SK-N-SH treated with all-trans-retinoic acid at 6 μM for 48 hours (cell line): ENCODE results near the gene SLCO6A1.

ENCODE experiments used
- ATAC-seq: fragments of 200-7000 bp; cut with Tn5 transposase; 3 replicates; pipeline ENCODE4 v1.9.1; 2020; ENCODE audit warnings: mild to moderate bottlenecking, moderate library complexity
- ARNTL ChIP-seq: fragments of 450-650 bp; formaldehyde crosslinking; IDR thresholded peaks from 2 replicates; pipeline ENCODE4 v1.5.0; 2020; ENCODE audit warnings: low read depth, mild to moderate bottlenecking, moderate library complexity, borderline replicate concordance
- BACH2 ChIP-seq: fragments of 250-450 bp; sonication (Bioruptor Pico); IDR thresholded peaks from 2 replicates; pipeline ENCODE4 v1.9.0; 2021; ENCODE audit warnings: mild to moderate bottlenecking, borderline replicate concordance
- CSDC2 ChIP-seq: fragments of 250-450 bp; sonication (Bioruptor Pico); IDR thresholded peaks from 2 replicates; pipeline ENCODE4 v1.5.0; 2020; ENCODE audit warnings: mild to moderate bottlenecking, moderate library complexity
- ESRRG ChIP-seq: fragments of 250-450 bp; sonication (Bioruptor Pico); IDR thresholded peaks from 2 replicates; pipeline ENCODE4 v1.6.1; 2021; ENCODE audit warnings: mild to moderate bottlenecking
- GLIS3 ChIP-seq: fragments of 250-450 bp; sonication (Bioruptor Pico); IDR thresholded peaks from 2 replicates; pipeline ENCODE4 v1.5.0; 2020; ENCODE audit warnings: mild to moderate bottlenecking, moderate library complexity
- ISL1 ChIP-seq: fragments of 250-450 bp; sonication (Bioruptor Pico); IDR thresholded peaks from 2 replicates; pipeline ENCODE4 v2.1.2; 2022; ENCODE audit warnings: mild to moderate bottlenecking, moderate library complexity
- OSR1 ChIP-seq: fragments of 250-450 bp; sonication (Bioruptor Pico); IDR thresholded peaks from 2 replicates; pipeline ENCODE4 v1.8.0; 2022; ENCODE audit warnings: moderate library complexity, mild to moderate bottlenecking, inconsistent platforms
- PPARA ChIP-seq: fragments of 250-450 bp; sonication (Bioruptor Pico); IDR thresholded peaks from 2 replicates; pipeline ENCODE4 v1.5.0; 2020; ENCODE audit warnings: mild to moderate bottlenecking, borderline replicate concordance
- RARB ChIP-seq: fragments of 250-450 bp; sonication (Bioruptor Pico); IDR thresholded peaks from 2 replicates; pipeline ENCODE4 v1.8.0; 2021; ENCODE audit warnings: mild to moderate bottlenecking, moderate library complexity
- ZC3H10 ChIP-seq: fragments of 250-450 bp; sonication (Bioruptor Pico); IDR thresholded peaks from 2 replicates; pipeline ENCODE4 v1.5.1; 2021; ENCODE audit warnings: mild to moderate bottlenecking, moderate library complexity
- ZFP3 ChIP-seq: fragments of 250-450 bp; sonication (Bioruptor Pico); IDR thresholded peaks from 2 replicates; pipeline ENCODE4 v1.5.0; 2020; ENCODE audit warnings: mild to moderate bottlenecking, moderate library complexity
- ZFP30 ChIP-seq: fragments of 450-650 bp; formaldehyde crosslinking; IDR thresholded peaks from 2 replicates; pipeline ENCODE4 v1.5.0; 2022; ENCODE audit warnings: mild to moderate bottlenecking, moderate library complexity
- ZNF70 ChIP-seq: fragments of 450-650 bp; formaldehyde crosslinking; IDR thresholded peaks from 2 replicates; pipeline ENCODE4 v1.5.0; 2020; ENCODE audit warnings: mild to moderate bottlenecking, moderate library complexity
- ZNF8 ChIP-seq: fragments of 450-650 bp; formaldehyde crosslinking; IDR thresholded peaks from 2 replicates; pipeline ENCODE4 v1.5.0; 2020; ENCODE audit warnings: mild to moderate bottlenecking, moderate library complexity
- TF ChIP-seq, protein P1 (sequence below): fragments of 250-450 bp; sonication (Bioruptor Pico); IDR thresholded peaks from 2 replicates; pipeline ENCODE4 v1.5.0; 2020; ENCODE audit warnings: mild to moderate bottlenecking, moderate library complexity
- TF ChIP-seq, protein P2 (sequence below): fragments of 250-450 bp; sonication (Bioruptor Pico); IDR thresholded peaks from 2 replicates; pipeline ENCODE4 v1.5.1; 2020; ENCODE audit warnings: low read depth, mild to moderate bottlenecking, moderate library complexity
- TF ChIP-seq, protein P3 (sequence below): fragments of 250-450 bp; sonication (Bioruptor Pico); IDR thresholded peaks from 2 replicates; pipeline ENCODE4 v1.5.1; 2021; ENCODE audit warnings: mild to moderate bottlenecking, moderate library complexity
- TF ChIP-seq, protein P4 (sequence below): fragments of 250-450 bp; sonication (Bioruptor Pico); IDR thresholded peaks from 2 replicates; pipeline ENCODE4 v1.8.0; 2020; ENCODE audit warnings: mild to moderate bottlenecking, moderate library complexity, borderline replicate concordance

The SLCO6A1 gene

DNA sequence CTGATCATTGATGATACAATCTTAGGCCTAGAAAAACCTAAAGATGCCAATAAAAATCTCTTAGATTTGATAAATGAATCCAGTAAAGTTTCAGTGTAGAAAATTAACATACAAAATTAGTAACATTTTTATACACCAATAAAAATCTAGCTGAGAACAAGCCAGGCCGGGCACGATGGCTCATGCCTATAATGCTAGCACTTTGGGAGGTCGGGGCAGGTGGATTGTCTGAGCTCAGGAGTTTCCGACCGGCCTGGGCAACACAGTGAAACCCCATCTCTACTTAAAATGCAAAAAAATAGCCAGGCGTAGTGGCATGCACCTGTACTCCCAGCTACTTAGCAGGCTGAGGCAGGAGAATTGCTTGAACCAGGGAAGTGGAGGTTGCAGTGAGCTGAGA is 84.4 kb downstream of the SLCO6A1 start:
- TF ChIP-seq ZC3H10 (CRISPR knock-in tag): no peak
- TF ChIP-seq ISL1 (CRISPR knock-in tag): no peak
- no peak for TF ChIP-seq BACH2 (CRISPR knock-in tag)
- TF ChIP-seq ARNTL: no peak
- TF ChIP-seq CSDC2 (CRISPR knock-in tag): no peak
- TF ChIP-seq, protein P1, sequence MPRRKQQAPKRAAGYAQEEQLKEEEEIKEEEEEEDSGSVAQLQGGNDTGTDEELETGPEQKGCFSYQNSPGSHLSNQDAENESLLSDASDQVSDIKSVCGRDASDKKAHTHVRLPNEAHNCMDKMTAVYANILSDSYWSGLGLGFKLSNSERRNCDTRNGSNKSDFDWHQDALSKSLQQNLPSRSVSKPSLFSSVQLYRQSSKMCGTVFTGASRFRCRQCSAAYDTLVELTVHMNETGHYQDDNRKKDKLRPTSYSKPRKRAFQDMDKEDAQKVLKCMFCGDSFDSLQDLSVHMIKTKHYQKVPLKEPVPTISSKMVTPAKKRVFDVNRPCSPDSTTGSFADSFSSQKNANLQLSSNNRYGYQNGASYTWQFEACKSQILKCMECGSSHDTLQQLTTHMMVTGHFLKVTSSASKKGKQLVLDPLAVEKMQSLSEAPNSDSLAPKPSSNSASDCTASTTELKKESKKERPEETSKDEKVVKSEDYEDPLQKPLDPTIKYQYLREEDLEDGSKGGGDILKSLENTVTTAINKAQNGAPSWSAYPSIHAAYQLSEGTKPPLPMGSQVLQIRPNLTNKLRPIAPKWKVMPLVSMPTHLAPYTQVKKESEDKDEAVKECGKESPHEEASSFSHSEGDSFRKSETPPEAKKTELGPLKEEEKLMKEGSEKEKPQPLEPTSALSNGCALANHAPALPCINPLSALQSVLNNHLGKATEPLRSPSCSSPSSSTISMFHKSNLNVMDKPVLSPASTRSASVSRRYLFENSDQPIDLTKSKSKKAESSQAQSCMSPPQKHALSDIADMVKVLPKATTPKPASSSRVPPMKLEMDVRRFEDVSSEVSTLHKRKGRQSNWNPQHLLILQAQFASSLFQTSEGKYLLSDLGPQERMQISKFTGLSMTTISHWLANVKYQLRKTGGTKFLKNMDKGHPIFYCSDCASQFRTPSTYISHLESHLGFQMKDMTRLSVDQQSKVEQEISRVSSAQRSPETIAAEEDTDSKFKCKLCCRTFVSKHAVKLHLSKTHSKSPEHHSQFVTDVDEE (CRISPR knock-in tag): no peak
- no peak for TF ChIP-seq ESRRG (CRISPR knock-in tag)
- ATAC-seq: no peak

DNA sequence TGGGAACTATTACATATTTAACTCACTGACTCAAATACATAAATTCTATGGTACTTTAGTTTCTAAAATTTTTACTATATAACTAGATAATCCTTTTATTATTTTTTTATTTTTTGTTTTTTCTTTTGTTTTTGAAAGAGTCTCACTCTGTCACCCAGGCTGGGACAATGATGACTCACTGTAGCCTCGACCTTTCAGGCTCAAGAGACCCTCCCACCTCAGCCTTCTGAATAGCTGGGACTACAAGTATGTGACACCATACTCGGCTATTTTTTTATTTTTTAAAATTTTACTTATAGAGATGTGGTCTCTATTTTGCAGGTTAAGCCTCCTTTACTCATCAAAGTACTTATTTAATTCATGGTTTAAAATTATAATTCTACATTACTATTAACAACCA is 110.6 kb downstream of the SLCO6A1 start:
- no peak for TF ChIP-seq PPARA
- no peak for TF ChIP-seq ISL1 (CRISPR knock-in tag)
- TF ChIP-seq, protein P2, sequence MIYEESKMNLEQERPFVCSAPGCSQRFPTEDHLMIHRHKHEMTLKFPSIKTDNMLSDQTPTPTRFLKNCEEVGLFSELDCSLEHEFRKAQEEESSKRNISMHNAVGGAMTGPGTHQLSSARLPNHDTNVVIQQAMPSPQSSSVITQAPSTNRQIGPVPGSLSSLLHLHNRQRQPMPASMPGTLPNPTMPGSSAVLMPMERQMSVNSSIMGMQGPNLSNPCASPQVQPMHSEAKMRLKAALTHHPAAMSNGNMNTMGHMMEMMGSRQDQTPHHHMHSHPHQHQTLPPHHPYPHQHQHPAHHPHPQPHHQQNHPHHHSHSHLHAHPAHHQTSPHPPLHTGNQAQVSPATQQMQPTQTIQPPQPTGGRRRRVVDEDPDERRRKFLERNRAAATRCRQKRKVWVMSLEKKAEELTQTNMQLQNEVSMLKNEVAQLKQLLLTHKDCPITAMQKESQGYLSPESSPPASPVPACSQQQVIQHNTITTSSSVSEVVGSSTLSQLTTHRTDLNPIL: no peak
- no peak for TF ChIP-seq ZNF8 (CRISPR knock-in tag)
- TF ChIP-seq ZFP3 (CRISPR knock-in tag): no peak
- no peak for TF ChIP-seq ZC3H10 (CRISPR knock-in tag)
- no peak for TF ChIP-seq GLIS3 (CRISPR knock-in tag)
- TF ChIP-seq, protein P3, sequence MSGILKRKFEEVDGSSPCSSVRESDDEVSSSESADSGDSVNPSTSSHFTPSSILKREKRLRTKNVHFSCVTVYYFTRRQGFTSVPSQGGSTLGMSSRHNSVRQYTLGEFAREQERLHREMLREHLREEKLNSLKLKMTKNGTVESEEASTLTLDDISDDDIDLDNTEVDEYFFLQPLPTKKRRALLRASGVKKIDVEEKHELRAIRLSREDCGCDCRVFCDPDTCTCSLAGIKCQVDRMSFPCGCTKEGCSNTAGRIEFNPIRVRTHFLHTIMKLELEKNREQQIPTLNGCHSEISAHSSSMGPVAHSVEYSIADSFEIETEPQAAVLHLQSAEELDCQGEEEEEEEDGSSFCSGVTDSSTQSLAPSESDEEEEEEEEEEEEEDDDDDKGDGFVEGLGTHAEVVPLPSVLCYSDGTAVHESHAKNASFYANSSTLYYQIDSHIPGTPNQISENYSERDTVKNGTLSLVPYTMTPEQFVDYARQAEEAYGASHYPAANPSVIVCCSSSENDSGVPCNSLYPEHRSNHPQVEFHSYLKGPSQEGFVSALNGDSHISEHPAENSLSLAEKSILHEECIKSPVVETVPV (CRISPR knock-in tag): no peak
- TF ChIP-seq OSR1: no peak
- TF ChIP-seq RARB (CRISPR knock-in tag): no peak
- TF ChIP-seq ZNF70 (CRISPR knock-in tag): no peak
- ATAC-seq: no peak

DNA sequence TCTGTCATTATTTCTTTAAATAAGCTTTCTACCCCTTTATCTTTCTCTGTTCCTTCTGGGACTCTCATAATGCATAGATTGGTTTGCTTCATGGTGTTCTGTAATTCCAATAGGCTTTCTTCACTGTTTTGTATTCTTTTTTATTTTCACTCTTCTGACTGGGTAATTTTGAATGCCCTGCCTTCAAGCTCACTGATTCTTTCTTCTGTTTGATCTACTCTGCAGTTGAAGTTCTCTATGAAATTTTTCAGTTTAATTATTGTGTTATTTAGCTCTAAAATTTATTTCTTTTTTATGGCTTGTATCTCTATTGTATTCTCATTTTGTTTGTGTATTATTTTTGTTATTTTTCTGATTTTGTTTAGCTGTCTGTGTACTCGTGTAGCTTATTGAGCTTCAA is 113.4 kb downstream of the SLCO6A1 start:
- ATAC-seq: no peak
- TF ChIP-seq ZFP30 (CRISPR knock-in tag): peak; percentile 91
- TF ChIP-seq ISL1 (CRISPR knock-in tag): no peak
- TF ChIP-seq ZC3H10 (CRISPR knock-in tag): no peak
- TF ChIP-seq, protein P4, sequence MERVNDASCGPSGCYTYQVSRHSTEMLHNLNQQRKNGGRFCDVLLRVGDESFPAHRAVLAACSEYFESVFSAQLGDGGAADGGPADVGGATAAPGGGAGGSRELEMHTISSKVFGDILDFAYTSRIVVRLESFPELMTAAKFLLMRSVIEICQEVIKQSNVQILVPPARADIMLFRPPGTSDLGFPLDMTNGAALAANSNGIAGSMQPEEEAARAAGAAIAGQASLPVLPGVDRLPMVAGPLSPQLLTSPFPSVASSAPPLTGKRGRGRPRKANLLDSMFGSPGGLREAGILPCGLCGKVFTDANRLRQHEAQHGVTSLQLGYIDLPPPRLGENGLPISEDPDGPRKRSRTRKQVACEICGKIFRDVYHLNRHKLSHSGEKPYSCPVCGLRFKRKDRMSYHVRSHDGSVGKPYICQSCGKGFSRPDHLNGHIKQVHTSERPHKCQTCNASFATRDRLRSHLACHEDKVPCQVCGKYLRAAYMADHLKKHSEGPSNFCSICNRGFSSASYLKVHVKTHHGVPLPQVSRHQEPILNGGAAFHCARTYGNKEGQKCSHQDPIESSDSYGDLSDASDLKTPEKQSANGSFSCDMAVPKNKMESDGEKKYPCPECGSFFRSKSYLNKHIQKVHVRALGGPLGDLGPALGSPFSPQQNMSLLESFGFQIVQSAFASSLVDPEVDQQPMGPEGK (CRISPR knock-in tag): no peak

DNA sequence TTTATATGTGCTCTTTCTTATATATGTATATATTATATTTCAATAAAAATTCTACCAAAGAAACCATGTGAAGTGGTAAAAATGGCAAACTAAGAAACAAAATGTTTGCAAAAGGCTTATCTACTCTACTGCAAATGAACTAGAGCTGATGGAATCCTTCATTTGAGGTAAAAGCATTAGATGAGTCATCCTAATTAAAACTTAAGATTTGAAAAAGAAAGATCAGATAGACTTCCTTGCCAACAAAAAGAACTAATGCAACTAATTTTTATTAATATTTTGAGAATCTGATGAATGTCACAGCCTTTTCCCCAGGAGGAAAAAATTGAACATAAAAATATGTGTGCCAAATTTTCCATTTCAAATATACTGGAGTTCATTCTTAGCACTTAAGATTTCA is 118.6 kb downstream of the SLCO6A1 start:
- peak; percentile 91 for TF ChIP-seq ISL1 (CRISPR knock-in tag)
- TF ChIP-seq, protein P2: no peak
- TF ChIP-seq, protein P4 (CRISPR knock-in tag): no peak
- no peak for ATAC-seq
